NCI-H446 (cell line): ENCODE data around the gene BTRC.
"Not testable (repeated sequence)": the region's sequence is repeated elsewhere in the genome, so short reads cannot be mapped to it uniquely, and the experiment has no call there.

ENCODE experiments used
- DNase-seq, 2 experiments: peaks; one replicate each; lab custom pipeline; 2025; lab: John Stamatoyannopoulos, UW

Gene BTRC

DNA sequence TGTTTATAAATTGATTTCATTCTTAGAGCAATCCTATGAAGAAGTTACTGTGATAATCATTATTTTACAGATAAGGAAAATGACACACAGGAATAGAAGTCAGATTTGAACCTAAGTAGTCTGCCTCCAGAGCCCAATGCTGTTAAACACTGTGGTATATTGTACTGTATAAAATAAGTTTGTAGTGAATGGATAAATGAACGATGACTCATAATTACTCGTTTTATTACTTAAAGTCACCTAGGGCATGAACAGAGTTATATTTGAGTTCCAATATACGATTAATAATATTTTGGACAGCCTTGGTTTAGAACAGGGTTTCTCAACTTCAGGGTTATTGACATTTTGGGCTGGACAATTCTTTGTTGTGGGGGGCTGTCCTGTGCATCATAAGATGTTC lies 7.8 kb upstream of the BTRC start:
- no peak for DNase-seq

DNA sequence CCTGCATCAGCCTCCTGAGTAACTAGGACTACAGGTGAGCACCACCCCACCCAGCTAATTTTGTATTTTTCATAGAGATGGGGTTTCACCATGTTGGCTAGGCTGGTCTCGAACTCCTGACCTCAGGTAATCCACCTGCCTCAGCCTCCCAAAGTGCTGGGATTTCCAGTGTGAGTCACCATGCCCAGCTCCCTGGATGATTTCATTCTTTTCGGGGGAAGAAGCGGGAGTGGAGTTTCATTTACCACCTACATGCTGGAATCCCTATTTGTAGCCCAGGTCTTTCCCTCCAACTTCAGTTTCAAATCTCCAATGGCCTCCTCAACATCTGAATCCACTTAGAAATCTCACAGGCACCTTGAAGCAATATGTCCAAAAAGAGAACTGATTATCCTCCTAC lies 2.9 kb upstream of the BTRC start:
- DNase-seq, result no peak

GRCh38 chr10:101351477-101351876 lies 2.5 kb upstream of the BTRC start:
- no peak for DNase-seq

DNA sequence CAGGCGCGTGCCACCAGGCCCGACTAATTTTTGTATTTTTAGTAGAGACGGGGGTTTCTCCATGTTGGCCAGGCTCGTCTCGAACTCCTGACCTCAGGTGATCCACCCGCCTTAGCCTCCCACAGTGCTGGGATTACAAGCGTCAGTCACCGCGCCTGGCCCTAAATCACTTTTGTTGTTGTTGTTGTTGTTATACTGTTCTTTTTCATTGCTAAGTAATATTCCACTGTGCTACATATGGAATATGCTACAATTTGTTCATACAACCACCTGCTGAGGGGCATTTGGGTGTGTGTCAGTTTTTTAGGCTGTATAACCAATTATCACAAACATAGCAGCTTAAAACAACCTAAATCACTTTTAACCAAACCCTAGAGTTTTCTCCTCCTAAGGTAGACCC lies 1.1 kb upstream of the BTRC start:
- not testable (repeated sequence) for DNase-seq

- no peak for DNase-seq
These were observed 535 bp downstream of the BTRC start for GRCh38 chr10:101354328-101355071.

- no peak for DNase-seq
These were observed 1.2 kb downstream of the BTRC start for GRCh38 chr10:101355072-101355706.

GRCh38 chr10:101356132-101356531 lies 2.2 kb downstream of the BTRC start:
- no peak for DNase-seq

- DNase-seq, result no peak
These were observed 4.0 kb downstream of the BTRC start for GRCh38 chr10:101357958-101358357.

GRCh38 chr10:101358706-101359300 lies 4.8 kb downstream of the BTRC start:
- no peak for DNase-seq

DNA sequence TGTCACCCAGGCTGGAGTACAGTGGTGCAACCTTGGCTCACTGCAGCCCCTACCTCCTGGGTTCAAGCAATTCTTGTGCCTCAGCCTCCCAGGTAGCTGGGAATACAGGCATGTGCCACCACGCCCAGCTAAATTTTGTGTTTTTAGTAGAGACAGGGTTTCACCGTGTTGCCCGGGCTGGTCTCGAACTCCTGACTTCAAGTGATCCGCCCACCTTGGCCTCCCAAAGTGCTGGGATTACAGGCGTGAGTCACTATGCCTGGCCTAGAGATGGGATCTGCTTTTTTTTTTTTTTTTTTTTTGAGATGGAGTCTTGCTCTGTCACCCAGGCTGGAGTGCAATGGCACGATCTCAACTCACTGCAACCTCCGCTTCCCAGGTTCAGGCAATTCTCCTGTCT lies 6.1 kb downstream of the BTRC start:
- not testable (repeated sequence) for DNase-seq

DNA sequence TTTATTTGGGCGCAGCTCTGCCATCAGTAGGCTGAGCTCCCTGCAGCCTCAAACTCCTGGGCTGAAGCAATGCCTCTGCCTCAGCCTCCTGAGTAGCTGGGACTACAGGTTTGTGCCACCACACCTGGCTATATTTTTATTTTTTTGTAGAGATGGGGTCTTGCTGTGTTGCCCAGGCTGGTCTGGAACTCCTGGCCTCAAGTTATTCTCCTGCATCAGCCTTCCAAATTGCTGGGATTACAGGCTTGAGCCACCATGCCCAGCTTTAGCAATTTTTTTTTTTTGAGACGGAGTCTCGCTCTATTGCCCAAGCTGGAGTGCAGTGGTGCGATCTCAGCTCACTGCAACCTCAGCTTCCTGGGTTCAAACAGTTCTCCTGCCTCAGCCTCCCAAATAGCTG lies 6.9 kb downstream of the BTRC start:
- DNase-seq, result not testable (repeated sequence)

GRCh38 chr10:101363850-101364400 lies 10.0 kb downstream of the BTRC start:
- DNase-seq, result no peak

DNA sequence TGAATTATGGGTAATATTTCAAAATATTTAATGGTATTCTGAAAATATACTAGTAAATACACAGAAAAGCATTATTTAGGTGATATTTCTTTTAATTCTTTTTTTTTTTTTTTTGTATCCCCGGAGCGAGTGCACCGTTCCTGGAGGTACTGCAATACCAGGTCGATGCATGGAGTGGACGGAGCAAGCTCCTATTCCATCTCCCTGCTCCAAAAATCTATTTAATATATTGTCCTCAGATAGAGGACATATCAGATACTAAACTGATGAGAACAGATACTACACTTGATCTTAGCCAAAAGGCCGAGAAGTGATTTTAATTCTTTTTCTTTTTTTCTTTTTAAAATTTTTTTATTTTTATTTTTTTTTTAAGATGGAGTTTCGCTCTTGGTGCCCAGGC lies 10.8 kb downstream of the BTRC start:
- no peak for DNase-seq

DNA sequence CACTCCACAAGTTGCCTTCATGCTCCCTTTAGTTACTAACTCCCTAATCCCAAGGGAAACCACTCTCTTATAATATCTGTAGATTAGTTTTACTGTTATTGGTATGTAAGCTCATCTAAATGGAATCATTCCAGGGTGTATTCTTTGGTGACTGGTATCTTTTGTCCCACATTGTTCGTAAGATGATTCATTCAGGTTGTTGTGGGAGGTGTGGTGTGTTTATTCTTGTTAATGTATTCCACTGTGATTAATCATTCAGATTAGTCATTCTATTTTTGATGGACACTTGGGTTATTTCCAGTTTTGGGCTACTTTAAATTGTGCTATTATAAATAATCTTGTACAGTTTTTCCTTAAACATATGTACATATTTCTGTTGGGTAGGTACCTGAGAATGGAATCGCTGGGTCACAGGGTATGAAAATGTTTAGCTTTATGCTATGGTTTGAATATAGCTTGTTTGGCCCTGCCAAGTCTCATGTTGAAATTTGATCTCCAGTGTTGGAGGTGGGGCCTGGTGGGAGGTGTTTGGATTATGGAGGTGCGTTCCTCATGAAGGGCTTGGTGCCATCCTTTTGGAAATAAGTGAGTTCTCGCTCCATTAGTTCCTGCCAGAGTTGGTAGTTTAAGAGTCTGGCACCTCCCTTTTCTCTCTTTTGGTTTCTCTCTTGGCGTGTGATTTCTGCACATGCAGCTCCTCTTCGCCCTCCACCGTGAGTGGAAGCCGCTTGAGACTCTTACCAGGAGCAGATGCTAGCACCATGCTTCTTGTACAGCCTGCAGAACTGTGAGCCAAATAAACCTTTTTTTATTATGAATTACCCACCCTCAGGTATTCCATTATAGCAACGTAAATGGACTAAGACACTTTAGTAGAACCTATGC lies 13.8 kb downstream of the BTRC start:
- peak in 1 of 2 experiments; percentile 43 for DNase-seq

GRCh38 chr10:101373063-101373462 lies 19.1 kb downstream of the BTRC start:
- no peak for DNase-seq

- DNase-seq, result not testable (repeated sequence)
These were observed 20.0 kb downstream of the BTRC start for GRCh38 chr10:101373993-101374392.

DNA sequence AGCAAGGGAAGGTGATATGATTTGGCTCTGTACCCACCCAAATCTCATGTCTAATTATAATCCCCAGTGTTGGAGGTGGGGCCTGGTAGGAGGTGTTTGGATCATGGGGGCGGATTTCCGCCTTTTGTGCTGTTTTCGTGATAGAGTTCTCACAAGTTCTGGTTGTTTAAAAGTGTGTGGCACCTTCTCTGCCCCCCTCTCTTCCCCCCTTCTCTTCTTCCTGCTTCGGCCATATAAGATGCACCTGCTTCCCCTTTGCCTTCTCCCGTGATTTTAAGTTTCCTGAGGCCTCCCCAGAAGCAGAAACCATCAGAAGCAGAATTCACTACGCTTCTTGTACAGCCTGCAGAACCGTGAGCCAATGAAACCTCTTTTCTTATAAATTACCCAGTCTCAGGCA lies 21.1 kb downstream of the BTRC start:
- no peak for DNase-seq

DNA sequence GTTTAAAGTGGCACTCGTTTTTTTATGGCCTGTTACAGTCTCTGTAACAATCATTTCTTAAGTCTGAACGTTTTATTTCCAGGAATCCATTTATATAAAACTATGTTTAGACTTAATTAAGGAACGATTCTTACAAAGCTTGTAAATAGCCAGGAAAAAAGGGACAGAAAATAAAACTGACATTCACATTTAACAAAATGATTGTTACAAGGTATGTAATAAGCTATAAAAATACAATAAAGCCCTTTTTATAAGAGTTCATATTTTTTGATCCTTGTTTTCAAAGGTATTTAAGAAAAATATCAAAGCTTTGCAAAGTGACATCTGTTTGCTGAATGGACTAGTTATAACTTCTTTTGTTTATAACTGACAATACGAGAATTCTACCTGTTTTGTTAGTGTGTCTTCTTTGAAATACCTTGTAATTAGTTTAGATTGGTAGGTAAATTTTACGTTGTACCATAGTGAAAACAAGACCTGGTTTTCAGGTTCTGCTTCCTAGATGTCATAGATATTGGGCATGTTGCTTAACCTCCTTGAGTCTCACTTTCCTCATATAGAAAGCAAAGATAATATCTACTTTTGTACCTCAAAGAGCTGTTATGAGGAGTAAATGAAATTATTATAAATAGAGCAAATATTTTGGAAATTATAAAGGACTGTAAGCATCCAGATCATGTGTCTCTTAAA lies 25.8 kb downstream of the BTRC start:
- no peak for DNase-seq

DNA sequence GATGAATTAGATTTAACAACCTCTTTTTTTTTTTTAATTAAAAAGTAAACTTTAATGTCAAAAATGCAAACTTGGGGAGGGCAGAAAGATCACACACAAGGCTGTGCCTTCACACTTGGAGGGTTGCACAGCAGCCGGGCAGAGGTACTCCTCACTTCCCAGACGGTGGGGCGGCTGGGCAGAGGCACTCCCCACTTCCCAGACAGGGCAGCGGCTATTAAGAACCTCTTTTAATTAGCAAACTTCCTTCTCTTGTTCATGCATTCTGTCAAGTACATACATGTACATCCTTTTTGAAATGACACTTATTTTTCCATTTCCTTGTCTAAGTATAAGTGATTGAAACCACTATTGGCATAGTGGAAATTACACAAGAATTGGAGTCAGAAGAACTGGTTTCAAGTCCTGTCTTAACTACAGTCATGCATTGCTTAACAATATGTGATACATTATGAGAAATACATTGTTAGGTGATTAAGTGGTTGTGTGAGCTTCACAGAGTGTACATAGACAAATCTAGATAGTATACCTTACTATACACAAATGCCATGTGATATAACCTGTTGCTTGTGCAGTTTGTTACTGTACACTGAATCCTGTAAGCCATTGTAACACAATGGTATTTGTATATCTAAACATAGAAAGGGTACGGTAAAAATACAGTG lies 26.5 kb downstream of the BTRC start:
- no peak for DNase-seq

DNA sequence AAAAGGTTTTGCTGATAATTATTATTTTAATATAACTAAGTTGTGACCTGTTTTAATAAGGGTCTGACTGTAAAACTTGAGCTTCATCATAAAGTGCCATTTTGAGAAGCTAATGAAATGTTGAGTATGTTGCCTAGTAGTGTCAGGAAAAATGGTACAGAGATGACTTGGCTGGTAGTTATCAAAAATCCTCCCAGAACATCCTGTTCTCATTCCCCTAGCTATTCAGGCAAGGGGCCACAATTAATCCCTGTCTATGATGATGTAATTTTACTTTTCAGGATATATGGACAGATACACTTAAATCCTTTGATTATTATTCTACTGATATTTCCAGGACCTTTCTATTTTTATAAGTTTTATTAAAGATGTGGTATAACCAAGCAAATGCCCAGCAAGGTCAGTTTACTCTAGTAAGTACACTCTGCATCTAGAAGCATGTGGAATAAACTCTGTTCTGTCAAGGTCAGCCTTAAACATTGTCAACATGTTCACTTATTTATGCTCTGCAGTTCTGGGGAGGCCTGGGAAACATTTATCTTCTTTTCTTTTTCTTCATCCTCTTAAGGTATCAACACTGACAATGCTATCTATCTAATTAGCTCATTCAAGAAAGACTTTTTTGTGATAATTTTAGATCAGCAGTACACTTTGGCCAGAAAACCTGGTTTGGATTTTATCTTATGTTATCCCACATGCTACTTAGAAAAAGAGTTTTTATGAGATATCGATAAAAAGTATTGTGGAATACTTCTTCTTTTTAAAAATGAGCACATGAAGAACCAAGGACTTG lies 32.1 kb downstream of the BTRC start:
- no peak for DNase-seq
